ENCODE results near the gene ENHO. TPM values are rescaled to one million over a fixed set of nuclear protein-coding genes. Genes with fewer than 3 reads are reported as not detected.

ENHO gene
- polyA plus RNA-seq, 3 donors = 2.3 to 3.2 (median 2.7) TPM

GRCh38 chr9:34526026-34526425, 3.2 kb upstream of the ENHO start:
- 83% methylated on average over 1 of the region's 2 CpGs for WGBS (ENCODE audit: insufficient coverage)
- H4K20me1 ChIP-seq (ENCODE audit: insufficient read depth, low read length) = no peaks in the 10 kb centered on the region
- DNase-seq = no peak
- Mint-ChIP-seq H3K4me3 (no peak overlapping the region), H3K4me1 (peaks cover 7% of the 10 kb centered on the region), H3K9me3 (peaks cover 0 to 2% (median 0%) of the 10 kb centered on the region in 7 donors), H3K27me3 (ENCODE audit: low read depth in 3 of 3) (peaks cover 30 to 53% (median 31%) of the 10 kb centered on the region in 3 donors), H3K27ac (no peak overlapping the region), H3K36me3 (peaks cover 0 to 2% of the 10 kb centered on the region in 2 donors)
- H3K36me3 ChIP-seq (replicated peaks in 1 of 2; ENCODE audit: control insufficient read depth in 1 of 2, insufficient read depth in 2 of 2, low read length in 2 of 2) = no peaks in the 10 kb centered on the region
- H3K4me3 ChIP-seq (replicated peaks in 1 of 3; ENCODE audit: low read depth in 2 of 3, low read length in 3 of 3) = no peak overlapping the region
- H3K79me2 ChIP-seq (ENCODE audit: insufficient read depth, low read length) = no peaks in the 10 kb centered on the region
- peaks cover 5 to 34% of the 10 kb centered on the region in 2 donors for H3K27me3 ChIP-seq (ENCODE audit: control insufficient read depth in 2 of 2, insufficient read depth in 2 of 2, low read length in 2 of 2)
- H3K27ac ChIP-seq (ENCODE audit: low read depth in 1 of 2, low read length in 2 of 2) = no peak overlapping the region
- TF ChIP-seq CTCF (IDR thresholded peaks at IDR 0.05) = no peak
- no peak overlapping the region for H3K9ac ChIP-seq (ENCODE audit: insufficient read depth, low read length, poor library complexity, severe bottlenecking)
- no peaks in the 10 kb centered on the region for H3K9me3 ChIP-seq (replicated peaks in 1 of 2; ENCODE audit: control insufficient read depth in 1 of 2, insufficient read depth in 1 of 2, low read length in 2 of 2)
- H2AFZ ChIP-seq (ENCODE audit: insufficient read depth, low read depth, low read length, poor library complexity, severe bottlenecking) = no peak overlapping the region
- peaks cover 11 to 15% of the 10 kb centered on the region in 2 donors for H3K4me1 ChIP-seq (ENCODE audit: control insufficient read depth in 1 of 2, insufficient read depth in 2 of 2, low read length in 2 of 2)
- no peak overlapping the region for H3K4me2 ChIP-seq (replicated peaks; ENCODE audit: extremely low read depth, low read length, poor library complexity, severe bottlenecking)
- intact Hi-C loops (cut with micrococcal nuclease) = no loop called here

- intact Hi-C loops (cut with micrococcal nuclease) = loop anchor here (5.0 kb wide), 2 partner anchors 67 to 147 kb away; partner anchors contain the start of genes DNAI1 (in 1 of the 2), FAM219A (in 1 of the 2) and MYORG (in 1 of the 2)
- no peak overlapping the region for H3K27ac Mint-ChIP-seq
- Histone ChIP-seq H3K4me1 (ENCODE audit: control insufficient read depth in 1 of 2, insufficient read depth in 2 of 2, low read length in 2 of 2) (peaks cover 25 to 31% of the 10 kb centered on the region in 2 donors), H3K4me3 (replicated peaks in 1 of 3; ENCODE audit: low read depth in 2 of 3, low read length in 3 of 3) (no peak overlapping the region), H4K20me1 (ENCODE audit: insufficient read depth, low read length) (no peaks in the 10 kb centered on the region), H3K4me2 (replicated peaks; ENCODE audit: extremely low read depth, low read length, poor library complexity, severe bottlenecking) (no peak overlapping the region), H3K27me3 (ENCODE audit: control insufficient read depth in 2 of 2, insufficient read depth in 2 of 2, low read length in 2 of 2) (peaks cover 5 to 34% of the 10 kb centered on the region in 2 donors), H3K9ac (ENCODE audit: insufficient read depth, low read length, poor library complexity, severe bottlenecking) (no peak overlapping the region), H3K27ac (ENCODE audit: low read depth in 1 of 2, low read length in 2 of 2) (no peak overlapping the region), H3K9me3 (replicated peaks in 1 of 2; ENCODE audit: control insufficient read depth in 1 of 2, insufficient read depth in 1 of 2, low read length in 2 of 2) (no peaks in the 10 kb centered on the region), H3K79me2 (ENCODE audit: insufficient read depth, low read length) (no peaks in the 10 kb centered on the region), H3K36me3 (replicated peaks in 1 of 2; ENCODE audit: control insufficient read depth in 1 of 2, insufficient read depth in 2 of 2, low read length in 2 of 2) (no peaks in the 10 kb centered on the region), H2AFZ (ENCODE audit: insufficient read depth, low read depth, low read length, poor library complexity, severe bottlenecking) (no peak overlapping the region)
- H3K4me1 Mint-ChIP-seq = peaks cover 20% of the 10 kb centered on the region
- no peak for TF ChIP-seq CTCF (IDR thresholded peaks at IDR 0.05)
- no peak for DNase-seq
- peaks cover 26 to 42% (median 29%) of the 10 kb centered on the region in 3 donors for H3K27me3 Mint-ChIP-seq (ENCODE audit: low read depth in 3 of 3)
- peak overlapping the region in 1 of 2 donors; percentile 40 for H3K4me3 Mint-ChIP-seq
- H3K36me3 Mint-ChIP-seq = peaks cover 0 to 2% of the 10 kb centered on the region in 2 donors
- WGBS (ENCODE audit: insufficient coverage) = 86% methylated on average over 3 of the region's 3 CpGs
- peaks cover 0 to 2% (median 0%) of the 10 kb centered on the region in 7 donors for H3K9me3 Mint-ChIP-seq
These were observed 1.6 kb upstream of the ENHO start for GRCh38 chr9:34524349-34524748.

Measured in CD14-positive monocyte (primary cell).